ENCODE results near the gene PLXDC1. TPM values are rescaled to one million over a fixed set of nuclear protein-coding genes. Genes with fewer than 3 reads are reported as not detected.

The PLXDC1 gene
- total and polyA plus RNA-seq, 2 of the 13 experiments (the other 11 are each of a cell fraction or from before 2014, with no cell fraction given), result not detected

- H3K4me2 ChIP-seq (ENCODE audit: low read depth, low read length), result no peak overlapping the region
- BruUV-seq (replicated peaks), result no TSS peak
Measured at GRCh38 chr17:39169518-39169917, 18.1 kb upstream of the PLXDC1 start.

GRCh38 chr17:39169101-39169500 is 17.7 kb upstream of the PLXDC1 start:
- intact Hi-C loops (cut with micrococcal nuclease; ENCODE audit: unreplicated experiment) (no loop called here), in situ Hi-C loops (cut with HindIII; ENCODE audit: extremely low pct_ligation_motif_present, low pct_unique_long_range_greater_than_20kb) (loop anchor here (25.0 kb wide), 1 partner anchor 407 kb away; the partner anchor contains the start of gene PSMB3)
- WGBS (ENCODE audit: low lambda C conversion rate), result 79% methylated on average over 14 of the region's 14 CpGs
- no TSS peak for BruUV-seq (replicated peaks)
- peaks cover 4 to 27% of the 10 kb centered on the region in 2 experiments; a peak in 4 of 5 replicates for H3K27me3 ChIP-seq (ENCODE audit: control insufficient read depth in 1 of 2, insufficient read depth in 2 of 2, low read length in 2 of 2)
- no peak overlapping the region for H2AFZ ChIP-seq (ENCODE audit: low read length)
- H3K4me3 ChIP-seq (replicated peaks in 1 of 3; ENCODE audit: insufficient read depth in 1 of 3, low read depth in 2 of 3, low read length in 3 of 3), result no peak overlapping the region
- ChIA-PET CTCF (ENCODE audit: low intra/inter-chr PET ratio, low total read pairs) (no interaction called here), POLR2A (no interaction called here)
- H4K20me1 ChIP-seq (ENCODE audit: insufficient read depth, low read length), result no peaks in the 10 kb centered on the region
- H3K79me2 ChIP-seq (ENCODE audit: insufficient read depth, low read length), result no peaks in the 10 kb centered on the region
- no peak overlapping the region for H3K27ac ChIP-seq (ENCODE audit: extremely low read length, insufficient read depth, low read length)
- H3K4me1 ChIP-seq (ENCODE audit: insufficient read depth, low read length), result peaks cover 11% of the 10 kb centered on the region; the same call in 1 of the 2 replicates
- ATAC-seq, result no peak
- no peak overlapping the region for H3K9ac ChIP-seq (ENCODE audit: insufficient read depth, low read depth, low read length)
- H3K36me3 ChIP-seq (replicated peaks in 1 of 2; ENCODE audit: control insufficient read depth in 1 of 2, insufficient read depth in 2 of 2, low read length in 2 of 2), result no peaks in the 10 kb centered on the region
- DNase-seq (ENCODE audit: low spot score), result no peak
- H3K4me2 ChIP-seq (ENCODE audit: low read depth, low read length), result no peak overlapping the region
- no peak for FAIRE-seq
- no peaks in the 10 kb centered on the region for H3K9me3 ChIP-seq (ENCODE audit: low read length)
- no peak for TF ChIP-seq NFATC3 (CRISPR knock-in tag; IDR thresholded peaks at IDR 0.05)
- TF ChIP-seq TOE1 (CRISPR knock-in tag; IDR thresholded peaks at IDR 0.05), result no peak
- no peak for TF ChIP-seq ZNF546 (CRISPR knock-in tag; conservative IDR thresholded peaks at IDR 0.05)
- TF ChIP-seq ZMYM2 (CRISPR knock-in tag; IDR thresholded peaks at IDR 0.05), result no peak
- no peak for TF ChIP-seq BCLAF1 (IDR thresholded peaks at IDR 0.05)
- TF ChIP-seq SAFB2 (CRISPR knock-in tag; IDR thresholded peaks at IDR 0.05; ENCODE audit: borderline replicate concordance, low read depth), result no peak
- TF ChIP-seq ZNF558 (CRISPR knock-in tag; IDR thresholded peaks at IDR 0.05; ENCODE audit: borderline replicate concordance), result no peak
- TF ChIP-seq IRX3 (CRISPR knock-in tag; IDR thresholded peaks at IDR 0.05; ENCODE audit: borderline replicate concordance, low read depth), result no peak
- TF ChIP-seq STAT5B (CRISPR knock-in tag; IDR thresholded peaks at IDR 0.05), result no peak
- TF ChIP-seq ZFP41 (CRISPR knock-in tag; IDR thresholded peaks at IDR 0.05; ENCODE audit: borderline replicate concordance), result no peak
- TF ChIP-seq ATF2 (CRISPR knock-in tag; IDR thresholded peaks at IDR 0.05), result no peak

More at GRCh38 chr17:39169518-39169917, 18.1 kb upstream of the PLXDC1 start:
- WGBS (ENCODE audit: low lambda C conversion rate), result 76% methylated on average over 3 of the region's 3 CpGs
- Histone ChIP-seq H3K79me2 (ENCODE audit: insufficient read depth, low read length) (no peaks in the 10 kb centered on the region), H3K9ac (ENCODE audit: insufficient read depth, low read depth, low read length) (no peak overlapping the region), H4K20me1 (ENCODE audit: insufficient read depth, low read length) (no peaks in the 10 kb centered on the region; the same call in 1 of the 2 replicates), H3K27ac (ENCODE audit: extremely low read length, insufficient read depth, low read length) (no peak overlapping the region), H3K27me3 (ENCODE audit: control insufficient read depth in 1 of 2, insufficient read depth in 2 of 2, low read length in 2 of 2) (peaks cover 4 to 27% of the 10 kb centered on the region in 2 experiments; a peak in 4 of 5 replicates), H3K4me3 (replicated peaks in 1 of 3; ENCODE audit: insufficient read depth in 1 of 3, low read depth in 2 of 3, low read length in 3 of 3) (no peak overlapping the region), H3K9me3 (ENCODE audit: low read length) (no peaks in the 10 kb centered on the region), H2AFZ (ENCODE audit: low read length) (no peak overlapping the region), H3K4me1 (ENCODE audit: insufficient read depth, low read length) (peaks cover 7% of the 10 kb centered on the region; the same call in 1 of the 2 replicates), H3K36me3 (replicated peaks in 1 of 2; ENCODE audit: control insufficient read depth in 1 of 2, insufficient read depth in 2 of 2, low read length in 2 of 2) (no peaks in the 10 kb centered on the region)
- intact Hi-C loops (cut with micrococcal nuclease; ENCODE audit: unreplicated experiment), result no loop called here
- FAIRE-seq (no peak), DNase-seq (ENCODE audit: low spot score) (no peak), ATAC-seq (no peak)
- POLR2A ChIA-PET, result no interaction called here
- in situ Hi-C loops (cut with HindIII; ENCODE audit: extremely low pct_ligation_motif_present, low pct_unique_long_range_greater_than_20kb), result loop anchor here (25.0 kb wide), 1 partner anchor 407 kb away; the partner anchor contains the start of gene PSMB3
- CTCF ChIA-PET (ENCODE audit: low intra/inter-chr PET ratio, low total read pairs), result no interaction called here
- TF ChIP-seq ZNF234 (CRISPR knock-in tag; conservative IDR thresholded peaks at IDR 0.05), result no peak
- TF ChIP-seq ETS1 (CRISPR knock-in tag; IDR thresholded peaks at IDR 0.05), result no peak
